ENCODE measurements around the gene MRPS22. TPM values are rescaled to one million over a fixed set of nuclear protein-coding genes. Genes with fewer than 3 reads are reported as not detected.

MRPS22 gene
- total and polyA plus RNA-seq, 4 donors = 33.3 to 54.9 (median 44.6) TPM

GRCh38 chr3:139354661-139355060 is 10.8 kb downstream of the MRPS22 start:
- 96% methylated on average over 4 of the region's 4 CpGs for WGBS
- no peak for DNase-seq (ENCODE audit: low spot score)
- TF ChIP-seq ZBTB33 (IDR thresholded peaks at IDR 0.05) = no peak
- no peak for TF ChIP-seq NR2F2 (IDR thresholded peaks at IDR 0.05)
- no peak for TF ChIP-seq GABPA (IDR thresholded peaks at IDR 0.05 in 1 of 2, conservative IDR thresholded peaks at IDR 0.05 in 1 of 2)
- TF ChIP-seq, protein P1, sequence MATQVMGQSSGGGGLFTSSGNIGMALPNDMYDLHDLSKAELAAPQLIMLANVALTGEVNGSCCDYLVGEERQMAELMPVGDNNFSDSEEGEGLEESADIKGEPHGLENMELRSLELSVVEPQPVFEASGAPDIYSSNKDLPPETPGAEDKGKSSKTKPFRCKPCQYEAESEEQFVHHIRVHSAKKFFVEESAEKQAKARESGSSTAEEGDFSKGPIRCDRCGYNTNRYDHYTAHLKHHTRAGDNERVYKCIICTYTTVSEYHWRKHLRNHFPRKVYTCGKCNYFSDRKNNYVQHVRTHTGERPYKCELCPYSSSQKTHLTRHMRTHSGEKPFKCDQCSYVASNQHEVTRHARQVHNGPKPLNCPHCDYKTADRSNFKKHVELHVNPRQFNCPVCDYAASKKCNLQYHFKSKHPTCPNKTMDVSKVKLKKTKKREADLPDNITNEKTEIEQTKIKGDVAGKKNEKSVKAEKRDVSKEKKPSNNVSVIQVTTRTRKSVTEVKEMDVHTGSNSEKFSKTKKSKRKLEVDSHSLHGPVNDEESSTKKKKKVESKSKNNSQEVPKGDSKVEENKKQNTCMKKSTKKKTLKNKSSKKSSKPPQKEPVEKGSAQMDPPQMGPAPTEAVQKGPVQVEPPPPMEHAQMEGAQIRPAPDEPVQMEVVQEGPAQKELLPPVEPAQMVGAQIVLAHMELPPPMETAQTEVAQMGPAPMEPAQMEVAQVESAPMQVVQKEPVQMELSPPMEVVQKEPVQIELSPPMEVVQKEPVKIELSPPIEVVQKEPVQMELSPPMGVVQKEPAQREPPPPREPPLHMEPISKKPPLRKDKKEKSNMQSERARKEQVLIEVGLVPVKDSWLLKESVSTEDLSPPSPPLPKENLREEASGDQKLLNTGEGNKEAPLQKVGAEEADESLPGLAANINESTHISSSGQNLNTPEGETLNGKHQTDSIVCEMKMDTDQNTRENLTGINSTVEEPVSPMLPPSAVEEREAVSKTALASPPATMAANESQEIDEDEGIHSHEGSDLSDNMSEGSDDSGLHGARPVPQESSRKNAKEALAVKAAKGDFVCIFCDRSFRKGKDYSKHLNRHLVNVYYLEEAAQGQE (IDR thresholded peaks at IDR 0.05) = no peak
- no peak for TF ChIP-seq EGR1 (IDR thresholded peaks at IDR 0.05; ENCODE audit: low read depth in 2 of 2)
- peaks cover 0 to 1% (median 0%) of the 10 kb centered on the region in 4 donors for H3K4me1 ChIP-seq (ENCODE audit: control insufficient read depth in 4 of 4, insufficient read depth in 4 of 4, low read length in 3 of 4)
- H3K27ac ChIP-seq (ENCODE audit: low read depth in 1 of 2, low read length in 2 of 2) = no peak overlapping the region
- H3K4me3 ChIP-seq (ENCODE audit: low read depth in 1 of 3, low read length in 3 of 3) = no peak overlapping the region
- H3K27me3 ChIP-seq (ENCODE audit: control insufficient read depth in 4 of 4, insufficient read depth in 4 of 4, low read length in 3 of 4) = no peaks in the 10 kb centered on the region
- H3K9ac ChIP-seq (ENCODE audit: low read depth in 1 of 2, low read length in 2 of 2) = no peak overlapping the region
- peaks cover 6 to 85% (median 76%) of the 10 kb centered on the region in 4 donors for H3K36me3 ChIP-seq (ENCODE audit: control insufficient read depth in 4 of 4, insufficient read depth in 3 of 4, low read depth in 1 of 4, low read length in 3 of 4)
- H3K9me3 ChIP-seq (ENCODE audit: control insufficient read depth in 4 of 4, low read length in 3 of 4) = no peaks in the 10 kb centered on the region

- 64% methylated on average over 4 of the region's 4 CpGs for WGBS
- no peaks in the 10 kb centered on the region for H3K9me3 ChIP-seq (ENCODE audit: control insufficient read depth in 4 of 4, low read length in 3 of 4)
- no peak overlapping the region for H3K4me3 ChIP-seq (ENCODE audit: low read depth in 1 of 3, low read length in 3 of 3)
- H3K9ac ChIP-seq (ENCODE audit: low read depth in 1 of 2, low read length in 2 of 2) = no peak overlapping the region
- TF ChIP-seq, protein P2, sequence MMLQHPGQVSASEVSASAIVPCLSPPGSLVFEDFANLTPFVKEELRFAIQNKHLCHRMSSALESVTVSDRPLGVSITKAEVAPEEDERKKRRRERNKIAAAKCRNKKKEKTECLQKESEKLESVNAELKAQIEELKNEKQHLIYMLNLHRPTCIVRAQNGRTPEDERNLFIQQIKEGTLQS (IDR thresholded peaks at IDR 0.05) = peak; percentile 39
- TF ChIP-seq TAF1 (conservative IDR thresholded peaks at IDR 0.05) = no peak
- no peak for DNase-seq (ENCODE audit: low spot score)
- no peak overlapping the region for H3K27ac ChIP-seq (ENCODE audit: low read depth in 1 of 2, low read length in 2 of 2)
- peaks cover 6 to 88% (median 77%) of the 10 kb centered on the region in 4 donors for H3K36me3 ChIP-seq (ENCODE audit: control insufficient read depth in 4 of 4, insufficient read depth in 3 of 4, low read depth in 1 of 4, low read length in 3 of 4)
- H3K4me1 ChIP-seq (ENCODE audit: control insufficient read depth in 4 of 4, insufficient read depth in 4 of 4, low read length in 3 of 4) = peaks cover 0 to 1% (median 0%) of the 10 kb centered on the region in 4 donors
- H3K27me3 ChIP-seq (ENCODE audit: control insufficient read depth in 4 of 4, insufficient read depth in 4 of 4, low read length in 3 of 4) = no peaks in the 10 kb centered on the region
Measured at GRCh38 chr3:139355476-139355875, 11.7 kb downstream of the MRPS22 start.

GRCh38 chr3:139355891-139356290 is 12.1 kb downstream of the MRPS22 start:
- Histone ChIP-seq H3K9me3 (ENCODE audit: control insufficient read depth in 4 of 4, low read length in 3 of 4) (no peaks in the 10 kb centered on the region), H3K27ac (ENCODE audit: low read depth in 1 of 2, low read length in 2 of 2) (no peak overlapping the region), H3K36me3 (ENCODE audit: control insufficient read depth in 4 of 4, insufficient read depth in 3 of 4, low read depth in 1 of 4, low read length in 3 of 4) (peaks cover 6 to 89% (median 79%) of the 10 kb centered on the region in 4 donors), H3K27me3 (ENCODE audit: control insufficient read depth in 4 of 4, insufficient read depth in 4 of 4, low read length in 3 of 4) (no peaks in the 10 kb centered on the region), H3K4me3 (ENCODE audit: low read depth in 1 of 3, low read length in 3 of 3) (no peak overlapping the region), H3K4me1 (ENCODE audit: control insufficient read depth in 4 of 4, insufficient read depth in 4 of 4, low read length in 3 of 4) (peaks cover 0 to 1% (median 0%) of the 10 kb centered on the region in 4 donors), H3K9ac (ENCODE audit: low read depth in 1 of 2, low read length in 2 of 2) (no peak overlapping the region)
- no peak for DNase-seq (ENCODE audit: low spot score)
- WGBS = 57% methylated on average over 1 of the region's 1 CpG
- TF ChIP-seq EGR1 (IDR thresholded peaks at IDR 0.05; ENCODE audit: low read depth in 2 of 2) (no peak), YY1 (IDR thresholded peaks at IDR 0.05) (no peak), ZBTB33 (IDR thresholded peaks at IDR 0.05) (no peak), HNF4G (IDR thresholded peaks at IDR 0.05) (no peak), JUND (IDR thresholded peaks at IDR 0.05) (no peak)
- TF ChIP-seq, protein P3, sequence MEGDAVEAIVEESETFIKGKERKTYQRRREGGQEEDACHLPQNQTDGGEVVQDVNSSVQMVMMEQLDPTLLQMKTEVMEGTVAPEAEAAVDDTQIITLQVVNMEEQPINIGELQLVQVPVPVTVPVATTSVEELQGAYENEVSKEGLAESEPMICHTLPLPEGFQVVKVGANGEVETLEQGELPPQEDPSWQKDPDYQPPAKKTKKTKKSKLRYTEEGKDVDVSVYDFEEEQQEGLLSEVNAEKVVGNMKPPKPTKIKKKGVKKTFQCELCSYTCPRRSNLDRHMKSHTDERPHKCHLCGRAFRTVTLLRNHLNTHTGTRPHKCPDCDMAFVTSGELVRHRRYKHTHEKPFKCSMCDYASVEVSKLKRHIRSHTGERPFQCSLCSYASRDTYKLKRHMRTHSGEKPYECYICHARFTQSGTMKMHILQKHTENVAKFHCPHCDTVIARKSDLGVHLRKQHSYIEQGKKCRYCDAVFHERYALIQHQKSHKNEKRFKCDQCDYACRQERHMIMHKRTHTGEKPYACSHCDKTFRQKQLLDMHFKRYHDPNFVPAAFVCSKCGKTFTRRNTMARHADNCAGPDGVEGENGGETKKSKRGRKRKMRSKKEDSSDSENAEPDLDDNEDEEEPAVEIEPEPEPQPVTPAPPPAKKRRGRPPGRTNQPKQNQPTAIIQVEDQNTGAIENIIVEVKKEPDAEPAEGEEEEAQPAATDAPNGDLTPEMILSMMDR (IDR thresholded peaks at IDR 0.05; ENCODE audit: low read depth, low read length, missing input control) = no peak

All from liver (tissue), 9 donors.